H1 (cell line): ENCODE results near the gene KARS1. TPM values are rescaled to one million over a fixed set of nuclear protein-coding genes. Genes with fewer than 3 reads are reported as not detected.

ENCODE experiments used
- CTCF ChIA-PET: fragments of 300-600 bp; sonication (Branson Sonifier 250); formaldehyde crosslinking; loops from one replicate; lab custom pipeline; 2021; ENCODE audit not compliant: partially characterized antibody; lab: Charles Lee
- POLR2A ChIA-PET: fragments of 300-600 bp; sonication (Branson Sonifier 250); formaldehyde crosslinking; loops from one replicate; lab custom pipeline; 2021; ENCODE audit warnings: inconsistent platforms; ENCODE audit not compliant: partially characterized antibody; lab: Charles Lee
- DNase-seq, 2 experiments: peaks; one replicate each; pipeline versions ENCODE4 v3.0.0 to v3.0.0-alpha.2; 2010 to 2022; ENCODE audit warnings: low spot score in 2 of 2, low read depth in 1 of 2, mixed read lengths in 1 of 2
- FAIRE-seq: peaks from 2 replicates; lab custom pipeline; 2011; peaks lifted over from hg19 to GRCh38; lab: Jason Lieb, UNC
- H2AFZ ChIP-seq: 2 replicates; pipeline ENCODE4 v1.8.1; 2012; ENCODE audit warnings: low read length, inconsistent platforms
- H2AK5ac ChIP-seq: 2 replicates; pipeline ENCODE4 v1.6.1; 2013; ENCODE audit warnings: low read depth, low read length
- H2BK120ac ChIP-seq: replicated peaks from 2 replicates; pipeline ENCODE3; 2013; ENCODE audit warnings: low read depth, low read length, inconsistent platforms
- H2BK12ac ChIP-seq: 2 replicates; pipeline ENCODE4 v1.6.1; 2013; ENCODE audit warnings: low read depth, low read length
- H2BK15ac ChIP-seq: 2 replicates; pipeline ENCODE4 v1.6.1; 2013; ENCODE audit warnings: low read length
- H2BK20ac ChIP-seq: 2 replicates; pipeline ENCODE4 v1.6.1; 2013; ENCODE audit warnings: low read length
- H2BK5ac ChIP-seq: 2 replicates; pipeline ENCODE4 v1.6.1; 2013; ENCODE audit warnings: low read depth, low read length
- H3K14ac ChIP-seq: 2 replicates; pipeline ENCODE4 v1.6.1; 2013; ENCODE audit warnings: inconsistent platforms; ENCODE audit not compliant: insufficient read length
- H3K18ac ChIP-seq: 2 replicates; pipeline ENCODE4 v1.6.1; 2013; ENCODE audit warnings: low read length; ENCODE audit errors: extremely low read depth
- H3K23ac ChIP-seq: 2 replicates; pipeline ENCODE4 v1.6.1; 2013; ENCODE audit warnings: inconsistent platforms; ENCODE audit not compliant: insufficient read length
- H3K23me2 ChIP-seq: 2 replicates; pipeline ENCODE4 v1.6.1; 2013; ENCODE audit warnings: low read depth, low read length
- H3K27ac ChIP-seq: 2 replicates; pipeline ENCODE4 v1.6.1; 2011; ENCODE audit warnings: low read depth, low read length, inconsistent platforms
- H3K27me3 ChIP-seq, 4 experiments: replicated peaks in 1 of 4; 1 replicate in 1 of 4; 2 replicates in 3 of 4; pipeline versions ENCODE4 v1.6.1 to v1.8.1; 2011 to 2013; ENCODE audit warnings: low read length in 3 of 4, mild to moderate bottlenecking in 3 of 4, inconsistent platforms in 2 of 4, mixed read lengths in 2 of 4, moderate library complexity in 1 of 4; ENCODE audit not compliant: control insufficient read depth in 3 of 4, insufficient read depth in 3 of 4; ENCODE audit errors: extremely low read depth in 1 of 4
- H3K36me3 ChIP-seq, 4 experiments: 2 replicates each; pipeline versions ENCODE4 v1.6.1 to v1.8.1; 2011 to 2013; ENCODE audit warnings: mild to moderate bottlenecking in 4 of 4, low read length in 3 of 4, moderate library complexity in 2 of 4, control low read depth in 1 of 4, inconsistent platforms in 1 of 4; ENCODE audit not compliant: insufficient read depth in 4 of 4, control insufficient read depth in 2 of 4
- H3K4ac ChIP-seq: replicated peaks from 2 replicates; pipeline ENCODE3; 2013; ENCODE audit warnings: low read length, low read depth, mixed read lengths, inconsistent platforms; ENCODE audit not compliant: insufficient read length
- H3K4me1 ChIP-seq, 4 experiments: replicated peaks in 1 of 4; 1 replicate in 1 of 4; 2 replicates in 3 of 4; pipeline versions ENCODE4 v1.6.1 to v1.8.1; 2011 to 2013; ENCODE audit warnings: low read length in 3 of 4, inconsistent platforms in 2 of 4, mixed read lengths in 1 of 4; ENCODE audit not compliant: insufficient read depth in 4 of 4, control insufficient read depth in 3 of 4
- H3K4me2 ChIP-seq, 2 experiments: 2 replicates each; pipeline versions ENCODE4 v1.6.1 to v1.8.1; 2011 to 2013; ENCODE audit warnings: low read depth in 2 of 2, low read length in 2 of 2, control low read depth in 1 of 2, inconsistent platforms in 1 of 2, mild to moderate bottlenecking in 1 of 2; ENCODE audit not compliant: insufficient read depth in 1 of 2
- H3K4me3 ChIP-seq, 4 experiments: fragments of 200-600, 300-600 bp in 1 of 4; sonication (generic), shearing (Covaris generic), sonication (Bioruptor Twin) in 1 of 4; 2 replicates each; pipeline versions ENCODE4 v1.5.1 to v1.8.1; 2011 to 2016; ENCODE audit warnings: low read length in 4 of 4, low read depth in 3 of 4, control low read depth in 2 of 4, inconsistent platforms in 2 of 4, mild to moderate bottlenecking in 2 of 4, mixed read lengths in 1 of 4, moderate library complexity in 1 of 4; ENCODE audit not compliant: insufficient read depth in 2 of 4; ENCODE audit errors: extremely low read depth in 1 of 4
- H3K56ac ChIP-seq: replicated peaks from 2 replicates; pipeline ENCODE3; 2013; ENCODE audit warnings: low read depth, mild to moderate bottlenecking, mixed read lengths, low read length, inconsistent platforms; ENCODE audit not compliant: insufficient read length
- H3K79me1 ChIP-seq: 2 replicates; pipeline ENCODE4 v1.6.1; 2013; ENCODE audit warnings: low read depth, low read length, control low read depth
- H3K79me2 ChIP-seq, 2 experiments: 2 replicates each; pipeline versions ENCODE4 v1.6.1 to v1.8.1; 2012 to 2013; ENCODE audit warnings: low read length in 2 of 2, mild to moderate bottlenecking in 2 of 2, inconsistent platforms in 1 of 2; ENCODE audit not compliant: insufficient read depth in 2 of 2, control insufficient read depth in 1 of 2
- H3K9ac ChIP-seq, 4 experiments: replicated peaks in 1 of 4; 1 replicate in 1 of 4; 2 replicates in 3 of 4; pipeline versions ENCODE4 v1.6.1 to v1.8.1; 2011 to 2013; ENCODE audit warnings: low read depth in 3 of 4, low read length in 3 of 4, control low read depth in 2 of 4, mild to moderate bottlenecking in 2 of 4, moderate library complexity in 2 of 4, inconsistent platforms in 1 of 4; ENCODE audit errors: extremely low read depth in 1 of 4
- H3K9me3 ChIP-seq, 2 experiments: 2 replicates each; pipeline versions ENCODE4 v1.6.1 to v1.8.1; 2012 to 2013; ENCODE audit warnings: mild to moderate bottlenecking in 2 of 2, moderate library complexity in 2 of 2, control low read depth in 1 of 2, inconsistent platforms in 1 of 2, low read depth in 1 of 2, low read length in 1 of 2, mixed read lengths in 1 of 2; ENCODE audit not compliant: insufficient read depth in 2 of 2
- H4K20me1 ChIP-seq, 2 experiments: replicated peaks in 1 of 2; 2 replicates each; pipeline versions ENCODE3 to v1.8.1; 2011 to 2013; ENCODE audit warnings: inconsistent platforms in 2 of 2, low read length in 2 of 2, mild to moderate bottlenecking in 1 of 2; ENCODE audit not compliant: insufficient read depth in 2 of 2, control insufficient read depth in 1 of 2
- H4K5ac ChIP-seq: 2 replicates; pipeline ENCODE4 v1.6.1; 2013; ENCODE audit warnings: low read length, low read depth, mixed read lengths, inconsistent platforms; ENCODE audit not compliant: insufficient read length
- H4K8ac ChIP-seq: 2 replicates; pipeline ENCODE4 v1.8.0; 2013; ENCODE audit warnings: mild to moderate bottlenecking, moderate library complexity, low read length, inconsistent platforms; ENCODE audit not compliant: insufficient read depth; ENCODE audit errors: extremely low read depth
- H4K91ac ChIP-seq: replicated peaks from 2 replicates; pipeline ENCODE3; 2013; ENCODE audit warnings: low read length, mixed read lengths, inconsistent platforms; ENCODE audit not compliant: insufficient read length
- JUND ChIP-seq: IDR thresholded peaks from 2 replicates; pipeline ENCODE4 v1.6.1; 2011; ENCODE audit warnings: mild to moderate bottlenecking, improper control_type of control experiment, low read length
- MAX ChIP-seq: IDR thresholded peaks from 2 replicates; pipeline ENCODE4 v1.6.1; 2012; ENCODE audit warnings: inconsistent platforms
- POLR2A ChIP-seq, 2 experiments: IDR thresholded peaks; 1 replicate in 1 of 2; 2 replicates in 1 of 2; pipeline ENCODE4 v1.6.1; 2011; ENCODE audit warnings: low read depth in 2 of 2, low read length in 2 of 2, mild to moderate bottlenecking in 2 of 2; ENCODE audit errors: control extremely low read depth in 1 of 2
- POU5F1 ChIP-seq: IDR thresholded peaks from 2 replicates; pipeline ENCODE4 v1.6.1; 2011; ENCODE audit warnings: low read depth, mild to moderate bottlenecking, low read length, moderate library complexity
- RBBP5 ChIP-seq: IDR thresholded peaks from 2 replicates; pipeline ENCODE4 v1.7.1; 2012; ENCODE audit warnings: low read depth, mild to moderate bottlenecking, inconsistent platforms, low read length, moderate library complexity, borderline replicate concordance
- SRF ChIP-seq: IDR thresholded peaks from 2 replicates; pipeline ENCODE4 v1.6.1; 2011; ENCODE audit warnings: mild to moderate bottlenecking, low read depth, low read length, moderate library complexity
- WGBS, 2 experiments: shearing (Covaris generic) in 1 of 2; methylation state at CpG; one replicate each; pipeline versions ENCODE4 v1.1.6 to v1.1.7; 2013 to 2015; ENCODE audit warnings: low lambda C conversion rate in 2 of 2, mixed read lengths in 2 of 2, inconsistent platforms in 1 of 2, low coverage in 1 of 2, missing lambda C conversion rate in 1 of 2; ENCODE audit not compliant: insufficient replicate concordance in 2 of 2, insufficient coverage in 1 of 2, insufficient read length in 1 of 2; ENCODE audit errors: extremely low coverage in 1 of 2, missing lambda C conversion rate in 1 of 2; 5-methylcytosine and 5-hydroxymethylcytosine counted together
- polyA plus RNA-seq, 7 experiments: library from polyadenylated mRNA; depleted of rRNA in 3 of 7; stranded (reverse) in 5 of 7; unstranded in 2 of 7; fragments of >200 nt in 5 of 7; fragments of 200-250 nt in 2 of 7; gene quantifications; 1 replicate in 5 of 7; 2 replicates in 1 of 7; 4 replicates in 1 of 7; pipeline versions ENCODE4 v1.2.1 to v1.2.3, GENCODE V29; 2011 to 2013; ENCODE audit warnings: missing spikeins in 2 of 7, mixed read lengths in 2 of 7
- total RNA-seq: library from RNA; stranded (reverse); fragmentation: NEBNext Ultra II Directional; extraction: Animal tissue kit (Norgen Biotek cat#: 25700); gene quantifications from 2 replicates; pipeline ENCODE4 v1.2.1, GENCODE V29; 2021
- TF ChIP-seq, protein P1 (sequence below): IDR thresholded peaks from 2 replicates; pipeline ENCODE4 v1.6.1; 2011; ENCODE audit warnings: low read depth, mild to moderate bottlenecking, low read length; ENCODE audit not compliant: insufficient read depth

KARS1 gene
- total and polyA plus RNA-seq, 2 of the 8 experiments (the other 6 are each of a cell fraction or from before 2014, with no cell fraction given), result 97.5 to 221 TPM

DNA sequence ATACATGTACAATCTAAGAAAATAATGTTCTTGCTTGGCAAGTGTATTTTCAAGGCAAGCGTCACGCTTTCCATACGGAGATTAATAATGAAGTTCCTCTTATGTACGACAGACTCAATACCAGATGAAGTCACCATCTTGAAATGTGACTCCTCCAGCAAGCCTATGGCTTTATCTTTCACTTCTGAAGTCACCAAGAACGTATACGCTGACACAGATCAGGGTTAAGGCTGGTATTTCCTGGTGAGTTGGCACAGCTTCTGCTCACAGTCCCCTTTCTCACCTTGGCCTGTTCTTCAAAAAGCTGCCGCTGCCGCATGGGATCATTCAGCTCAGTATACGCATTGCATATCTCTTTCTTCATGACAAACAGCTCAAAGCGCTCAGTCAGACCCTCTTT is 18.3 kb downstream of the KARS1 start:
- Histone ChIP-seq H4K20me1 (peaks cover 0 to 6% of the 10 kb centered on the region in 2 experiments), H3K23me2 (no peaks in the 10 kb centered on the region; the same call in 1 of the 2 replicates), H3K23ac (no peak overlapping the region), H3K56ac (no peak overlapping the region), H3K36me3 (peaks cover 48 to 84% (median 70%) of the 10 kb centered on the region in 4 experiments), H3K9ac (peak overlapping the region in 1 of 4 experiments; percentile 1; a peak in 1 of 7 replicates), H3K18ac (no peak overlapping the region), H3K79me2 (no peaks in the 10 kb centered on the region), H3K14ac (no peak overlapping the region), H3K27me3 (no peaks in the 10 kb centered on the region), H3K9me3 (no peaks in the 10 kb centered on the region), H3K4ac (no peak overlapping the region), H2BK15ac (no peak overlapping the region), H2BK20ac (no peak overlapping the region), H3K27ac (no peak overlapping the region), H2BK12ac (no peak overlapping the region), H3K79me1 (no peaks in the 10 kb centered on the region), H2BK120ac (no peak overlapping the region), H3K4me3 (no peak overlapping the region), H4K5ac (no peak overlapping the region), H3K4me2 (no peak overlapping the region), H3K4me1 (no peaks in the 10 kb centered on the region), H2AK5ac (no peak overlapping the region), H4K91ac (no peak overlapping the region), H2AFZ (no peak overlapping the region), H4K8ac (no peak overlapping the region), H2BK5ac (no peak overlapping the region)
- CTCF ChIA-PET, result no interaction called here
- 89% methylated on average over 10 of the region's 10 CpGs; no CpG with 5 or more reads in 1 of the 2 experiments for WGBS, 2 experiments
- TF ChIP-seq MAX (no peak), JUND (no peak), POLR2A (IDR thresholded peaks at IDR 0.05; ENCODE audit: control extremely low read depth in 1 of 2, low read depth in 2 of 2, low read length in 2 of 2) (no peak), RBBP5 (no peak), POU5F1 (no peak), SRF (no peak)
- TF ChIP-seq, protein P1, sequence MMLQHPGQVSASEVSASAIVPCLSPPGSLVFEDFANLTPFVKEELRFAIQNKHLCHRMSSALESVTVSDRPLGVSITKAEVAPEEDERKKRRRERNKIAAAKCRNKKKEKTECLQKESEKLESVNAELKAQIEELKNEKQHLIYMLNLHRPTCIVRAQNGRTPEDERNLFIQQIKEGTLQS, result no peak
- POLR2A ChIA-PET, result interaction anchor here (0.6 to 3.7 kb wide), 4 partner anchors 8 to 15 kb away, joined by 3 to 14 read pairs (median 3); no protein-coding TSS in a partner anchor
- FAIRE-seq (no peak), DNase-seq (no peak)
